ENCODE measurements around the gene SLC7A8.

Gene SLC7A8

GRCh38 chr14:23093991-23094665, 89.3 kb downstream of the SLC7A8 start:
- no peak for ATAC-seq

- no peak for ATAC-seq
Measured at GRCh38 chr14:23093526-23093925, 89.9 kb downstream of the SLC7A8 start.

- no peak for ATAC-seq
Measured at GRCh38 chr14:23093104-23093503, 90.4 kb downstream of the SLC7A8 start.

GRCh38 chr14:23091294-23092225, 91.9 kb downstream of the SLC7A8 start:
- ATAC-seq, result no peak

GRCh38 chr14:23090254-23090636, 93.2 kb downstream of the SLC7A8 start:
- ATAC-seq, result no peak

- ATAC-seq, result no peak
Measured at GRCh38 chr14:23089498-23090253, 93.8 kb downstream of the SLC7A8 start.

GRCh38 chr14:23086565-23086964, 96.9 kb downstream of the SLC7A8 start:
- no peak for ATAC-seq

GRCh38 chr14:23085458-23085857, 98.0 kb downstream of the SLC7A8 start:
- ATAC-seq, result peak; percentile 46 to 67

GRCh38 chr14:23080474-23080873, 103.0 kb downstream of the SLC7A8 start:
- ATAC-seq, result no peak

- ATAC-seq, result no peak
Measured at GRCh38 chr14:23079716-23080115, 103.7 kb downstream of the SLC7A8 start.

- ATAC-seq, result peak in 1 of 2 donors; percentile 32
Measured at GRCh38 chr14:23078692-23079116, 104.8 kb downstream of the SLC7A8 start.

GRCh38 chr14:23077962-23078361, 105.5 kb downstream of the SLC7A8 start:
- ATAC-seq, result no peak

GRCh38 chr14:23076785-23077408, 106.6 kb downstream of the SLC7A8 start:
- peak; percentile 38 to 56 for ATAC-seq

Data from activated CD4-positive, CD25-positive, alpha-beta regulatory T cell treated with anti-CD3 and anti-CD28 coated beads, Interleukin-2, amount 50 U/mL, for 24 hours (primary cell).